ENCODE data around the gene SHMT2.

- TF ChIP-seq ZNF423 (CRISPR knock-in tag; IDR thresholded peaks at IDR 0.05) (no peak), USF2 (CRISPR knock-in tag; IDR thresholded peaks at IDR 0.05) (no peak), TEAD4 (CRISPR knock-in tag; IDR thresholded peaks at IDR 0.05) (no peak)
Measured at GRCh38 chr12:57242691-57243454, 13.4 kb downstream of the SHMT2 start.
